GM19455 (cell line): ENCODE data around the gene GAD2.

Experiments used
- ATAC-seq: cut with Tn5 transposase; IDR thresholded peaks from one replicate; pipeline ENCODE4 v1.9.1; 2021; ENCODE audit not compliant: unreplicated experiment

Gene GAD2

GRCh38 chr10:26221541-26221940, 5.0 kb downstream of the GAD2 start:
- ATAC-seq: no peak

- ATAC-seq: no peak
Observed at GRCh38 chr10:26222563-26222962, 6.0 kb downstream of the GAD2 start.

GRCh38 chr10:26225322-26225721, 8.7 kb downstream of the GAD2 start:
- ATAC-seq: no peak

- ATAC-seq: no peak
Observed at GRCh38 chr10:26227786-26228185, 11.2 kb downstream of the GAD2 start.

GRCh38 chr10:26232174-26232573, 15.6 kb downstream of the GAD2 start:
- ATAC-seq: no peak

- no peak for ATAC-seq
Observed at GRCh38 chr10:26235761-26236160, 19.2 kb downstream of the GAD2 start.

- ATAC-seq: no peak
Observed at GRCh38 chr10:26238378-26238777, 21.8 kb downstream of the GAD2 start.

GRCh38 chr10:26242706-26243350, 26.3 kb downstream of the GAD2 start:
- ATAC-seq: no peak

- ATAC-seq: no peak
Observed at GRCh38 chr10:26243351-26243720, 26.8 kb downstream of the GAD2 start.

GRCh38 chr10:26249681-26250080, 33.1 kb downstream of the GAD2 start:
- no peak for ATAC-seq

- no peak for ATAC-seq
Observed at GRCh38 chr10:26251925-26252324, 35.4 kb downstream of the GAD2 start.

- ATAC-seq: no peak
Observed at GRCh38 chr10:26254616-26255015, 38.0 kb downstream of the GAD2 start.

GRCh38 chr10:26259341-26259740, 42.8 kb downstream of the GAD2 start:
- ATAC-seq: no peak

- no peak for ATAC-seq
Observed at GRCh38 chr10:26269754-26270153, 53.2 kb downstream of the GAD2 start.

GRCh38 chr10:26274391-26274790, 57.8 kb downstream of the GAD2 start:
- ATAC-seq: no peak

- no peak for ATAC-seq
Observed at GRCh38 chr10:26278295-26278694, 61.7 kb downstream of the GAD2 start.

GRCh38 chr10:26290236-26290635, 73.7 kb downstream of the GAD2 start:
- no peak for ATAC-seq

- ATAC-seq: no peak
Observed at GRCh38 chr10:26291721-26292480, 75.3 kb downstream of the GAD2 start.

GRCh38 chr10:26296360-26296759, 79.8 kb downstream of the GAD2 start:
- no peak for ATAC-seq

GRCh38 chr10:26300001-26300400, 83.4 kb downstream of the GAD2 start:
- ATAC-seq: no peak

- no peak for ATAC-seq
Observed at GRCh38 chr10:26303366-26303765, 86.8 kb downstream of the GAD2 start.

- ATAC-seq: no peak
Observed at GRCh38 chr10:26310361-26310760, 93.8 kb downstream of the GAD2 start.
